HG02970 (cell line): ENCODE results near the gene DIO3.
"Not testable (repeated sequence)": the region's sequence is repeated elsewhere in the genome, so short reads cannot be mapped to it uniquely, and the experiment has no call there.

ENCODE experiments used
- ATAC-seq: cut with Tn5 transposase; IDR thresholded peaks from one replicate; pipeline ENCODE4 v1.9.1; 2021; ENCODE audit warnings: mild to moderate bottlenecking, moderate library complexity, moderate number of reproducible peaks; ENCODE audit not compliant: unreplicated experiment, low FRiP score

The DIO3 gene

DNA sequence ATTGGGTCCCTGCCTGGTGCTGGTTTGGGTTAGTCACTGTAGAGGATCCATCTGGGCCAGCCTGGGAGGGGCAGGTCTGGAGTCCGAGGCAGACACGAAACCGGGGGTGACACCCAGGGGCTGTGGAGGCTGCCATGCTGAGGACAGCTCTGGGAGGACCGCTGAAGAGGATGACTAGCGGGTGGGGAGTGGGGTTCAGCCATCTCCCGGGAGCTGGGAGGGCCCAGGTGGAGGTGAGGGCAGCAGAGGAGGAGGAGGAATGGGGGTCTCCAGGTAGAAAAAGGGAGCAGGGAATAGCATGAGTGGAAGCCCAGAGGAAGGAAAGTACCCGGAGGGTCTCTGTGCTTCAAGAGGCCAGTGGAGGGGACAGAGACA lies 4.0 kb upstream of the DIO3 start:
- ATAC-seq = no peak

DNA sequence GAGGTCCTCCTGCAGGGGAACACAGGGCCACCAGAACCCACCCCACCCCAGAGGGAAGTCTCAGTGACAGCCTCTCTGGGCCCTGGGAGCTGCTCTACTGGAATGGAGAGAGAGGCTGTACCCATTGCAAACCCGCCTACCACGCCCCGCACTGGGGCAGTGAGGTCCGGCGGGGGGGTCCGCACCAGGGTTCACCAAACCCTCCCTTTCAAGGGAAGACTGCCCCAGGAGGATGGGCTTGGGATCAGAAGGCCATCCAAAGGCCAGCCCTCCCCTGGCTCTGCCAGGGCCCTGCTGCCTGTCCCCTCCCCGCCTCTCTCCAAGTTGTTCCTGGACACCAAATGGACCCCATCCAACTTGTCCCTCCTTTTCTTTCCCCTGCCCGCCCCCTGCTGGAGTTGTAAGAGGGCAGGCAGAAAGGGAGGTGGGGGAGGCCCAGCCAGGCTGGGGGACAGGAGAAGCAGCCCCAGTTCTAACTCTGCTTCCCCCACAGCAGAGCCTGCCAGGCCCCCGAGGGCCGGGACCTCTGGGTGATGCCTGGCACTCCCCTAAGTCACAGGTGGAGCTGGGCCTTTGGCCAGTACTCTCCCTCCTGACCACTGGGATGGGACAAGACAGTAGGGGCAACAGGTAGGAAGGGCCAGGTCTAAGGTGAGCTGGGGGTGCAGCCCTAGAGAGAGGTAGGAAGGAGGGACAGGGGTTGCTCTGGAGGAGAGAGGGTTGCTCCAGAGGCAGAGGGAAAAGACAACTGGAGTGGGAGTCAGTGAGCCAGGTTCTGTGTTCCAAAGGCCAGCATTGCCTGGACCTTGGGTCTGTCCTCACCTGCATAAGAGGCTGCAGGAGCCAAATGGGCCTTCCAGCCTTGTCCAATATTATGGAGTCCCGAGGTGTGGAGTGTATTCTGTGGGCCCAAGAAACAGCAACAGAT lies 3.2 kb upstream of the DIO3 start:
- no peak for ATAC-seq

DNA sequence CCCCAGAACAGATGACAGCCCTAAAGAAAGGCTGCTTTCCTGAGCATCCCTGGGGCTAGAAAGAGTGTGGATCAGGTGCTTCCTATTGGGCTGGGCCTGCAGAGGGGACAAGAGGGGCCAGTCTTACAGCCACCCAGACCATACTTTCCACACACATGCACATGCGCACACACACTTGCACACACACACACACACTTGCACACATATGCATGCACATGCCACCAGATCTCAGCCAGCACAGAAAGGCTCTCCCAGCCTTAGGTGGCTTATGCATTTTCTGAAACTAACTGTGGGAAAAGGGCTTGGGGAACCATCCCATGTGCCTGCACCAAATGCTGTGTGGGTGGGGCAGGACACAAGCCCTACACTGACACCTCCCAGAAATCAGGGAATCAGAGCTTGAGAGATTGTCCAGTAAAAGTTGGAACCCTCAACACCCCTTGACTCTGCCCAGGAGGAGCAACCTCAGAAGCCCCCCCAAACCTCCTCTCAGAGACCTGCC lies 2.5 kb upstream of the DIO3 start:
- ATAC-seq = no peak

DNA sequence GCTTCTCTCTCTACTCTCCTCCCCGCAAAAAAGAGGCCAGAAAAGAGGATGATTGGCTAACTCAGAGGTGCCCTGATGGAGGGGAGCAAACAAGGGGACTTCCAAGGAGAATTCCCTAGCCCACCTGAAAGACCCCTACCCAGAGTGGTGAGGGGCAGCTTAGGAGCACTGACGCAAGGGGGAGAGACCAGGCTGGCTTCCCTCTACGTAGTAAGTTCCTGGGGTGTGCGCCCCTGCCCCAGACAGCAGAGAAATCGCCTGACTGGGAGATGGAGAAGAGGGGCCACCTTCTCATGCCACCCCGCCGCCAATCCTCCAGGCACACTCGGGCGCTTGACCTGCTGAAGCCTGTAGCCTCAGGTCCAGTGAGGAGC lies 2.1 kb upstream of the DIO3 start:
- ATAC-seq = no peak

DNA sequence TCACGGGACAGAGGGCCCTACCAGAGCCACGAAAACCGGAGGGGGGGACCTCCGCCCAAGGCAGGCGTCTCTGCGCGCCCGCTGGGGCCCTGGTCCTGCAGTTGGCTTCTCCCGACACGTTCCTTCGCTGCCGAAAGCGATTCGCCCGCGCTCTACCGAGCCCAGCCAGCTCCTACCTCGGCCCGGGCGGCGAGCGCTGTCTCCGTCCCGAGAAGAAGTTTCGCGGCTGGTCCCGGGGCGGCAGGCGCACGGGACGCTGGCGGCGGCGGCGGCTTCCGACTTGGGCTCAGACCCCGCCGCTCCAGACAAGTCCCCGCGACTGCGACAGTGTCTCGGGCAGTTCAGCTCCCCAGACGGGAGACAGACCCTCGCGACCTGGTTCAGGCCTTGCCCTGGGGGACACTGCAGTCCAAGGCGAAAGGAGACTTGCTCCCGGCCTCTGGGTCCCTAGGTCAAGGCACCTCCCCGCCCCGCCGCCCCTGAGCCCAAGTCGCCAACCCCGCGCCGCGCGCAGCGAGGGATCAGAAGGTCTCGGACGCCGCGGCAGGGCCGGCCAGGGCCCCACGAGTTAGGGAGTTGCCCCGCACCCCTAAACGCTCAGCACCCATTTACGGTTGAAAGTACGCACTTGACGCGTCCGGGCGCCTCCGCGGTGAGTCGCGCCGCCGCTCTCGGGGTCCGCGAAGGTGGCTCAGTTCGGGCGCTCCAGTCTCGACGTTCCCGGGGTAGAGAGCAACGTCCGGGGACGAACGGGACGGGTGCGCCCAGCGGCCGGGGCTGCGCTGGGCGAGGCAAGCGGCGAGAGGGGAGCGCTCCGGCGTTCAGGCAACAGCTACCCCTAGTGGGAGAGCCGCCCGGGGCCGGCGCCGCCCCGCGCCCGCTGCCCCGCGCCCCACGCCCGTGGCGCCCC lies 1.4 kb upstream of the DIO3 start:
- ATAC-seq = no peak

DNA sequence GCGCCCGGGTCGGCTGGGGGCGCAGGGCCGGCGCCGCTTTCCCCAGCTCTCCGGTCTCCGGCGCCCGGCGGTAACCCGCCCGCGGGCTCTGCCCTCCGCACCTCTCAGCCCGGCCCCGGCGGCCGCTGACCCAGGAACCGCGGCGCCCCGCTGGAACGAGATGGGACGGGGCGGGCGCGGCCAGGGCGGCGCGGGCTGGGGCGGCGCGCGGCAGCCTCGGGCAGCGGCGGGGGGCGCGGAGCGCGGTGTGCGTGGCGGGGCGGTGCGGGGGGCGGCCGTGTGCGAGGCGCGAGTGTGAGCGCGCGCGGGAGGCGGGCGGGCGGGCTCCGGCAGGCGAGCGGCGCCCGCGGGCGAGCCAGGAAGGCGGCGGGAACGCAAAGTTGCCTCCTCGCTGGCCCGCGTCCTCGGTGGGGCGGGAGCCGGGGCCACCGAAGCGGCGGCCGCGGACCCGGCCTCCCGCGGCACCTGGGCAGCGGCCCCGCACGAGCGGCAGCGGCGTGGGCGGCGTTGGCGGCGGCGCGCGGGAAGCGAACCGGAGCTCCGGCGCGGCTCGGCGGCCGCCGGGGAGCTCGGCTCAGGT lies 671 bp upstream of the DIO3 start:
- ATAC-seq = no peak

DNA sequence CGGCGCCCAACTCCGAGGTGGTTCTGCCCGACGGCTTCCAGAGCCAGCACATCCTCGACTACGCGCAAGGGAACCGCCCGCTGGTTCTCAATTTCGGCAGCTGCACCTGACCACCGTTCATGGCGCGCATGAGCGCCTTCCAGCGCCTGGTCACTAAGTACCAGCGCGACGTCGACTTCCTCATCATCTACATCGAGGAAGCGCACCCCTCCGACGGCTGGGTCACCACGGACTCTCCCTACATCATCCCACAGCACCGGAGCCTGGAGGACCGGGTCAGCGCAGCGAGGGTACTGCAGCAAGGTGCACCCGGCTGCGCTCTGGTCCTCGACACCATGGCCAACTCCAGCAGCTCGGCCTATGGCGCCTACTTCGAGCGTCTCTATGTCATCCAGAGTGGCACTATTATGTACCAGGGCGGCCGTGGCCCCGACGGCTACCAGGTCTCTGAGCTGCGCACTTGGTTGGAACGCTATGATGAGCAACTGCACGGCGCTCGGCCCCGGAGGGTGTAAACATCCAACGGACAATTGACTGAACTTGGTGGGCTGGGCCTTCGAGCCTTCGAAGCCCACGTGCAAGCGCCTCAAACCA lies 699 bp downstream of the DIO3 start:
- no peak for ATAC-seq

DNA sequence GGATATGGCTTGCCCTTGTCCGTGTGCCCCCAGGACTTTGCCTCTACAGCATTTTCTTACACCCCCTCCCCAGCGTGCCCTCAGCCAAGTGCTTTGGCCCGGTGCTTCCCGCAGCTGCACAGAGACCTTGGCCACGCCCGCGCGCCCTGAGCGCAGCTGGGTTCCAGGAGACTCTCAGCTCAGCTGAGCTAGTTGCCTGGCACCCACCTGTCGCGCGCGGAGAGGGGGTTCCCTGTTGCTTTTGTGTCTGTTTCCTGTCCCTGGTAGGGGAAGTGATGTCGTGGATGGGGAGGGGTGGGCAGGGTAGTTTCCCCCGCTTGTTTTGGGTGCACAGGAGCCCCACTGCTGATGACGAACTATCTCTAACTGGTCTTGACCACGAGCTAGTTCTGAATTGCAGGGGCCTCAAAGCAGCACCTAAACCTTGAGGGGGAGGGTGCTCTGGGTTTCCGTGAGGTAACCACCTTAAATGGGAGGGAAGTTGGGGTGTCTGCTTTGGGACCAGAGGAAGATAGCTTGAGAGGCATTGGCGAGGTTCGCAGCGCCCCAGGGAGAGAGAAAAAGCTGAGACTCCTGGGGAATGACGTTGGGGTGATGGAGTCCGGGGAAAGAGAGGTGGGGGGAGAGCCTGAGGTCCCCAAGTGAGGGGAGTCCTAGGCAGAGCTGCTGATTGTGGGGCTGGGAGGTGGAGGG lies 1.5 kb downstream of the DIO3 start:
- ATAC-seq = no peak

DNA sequence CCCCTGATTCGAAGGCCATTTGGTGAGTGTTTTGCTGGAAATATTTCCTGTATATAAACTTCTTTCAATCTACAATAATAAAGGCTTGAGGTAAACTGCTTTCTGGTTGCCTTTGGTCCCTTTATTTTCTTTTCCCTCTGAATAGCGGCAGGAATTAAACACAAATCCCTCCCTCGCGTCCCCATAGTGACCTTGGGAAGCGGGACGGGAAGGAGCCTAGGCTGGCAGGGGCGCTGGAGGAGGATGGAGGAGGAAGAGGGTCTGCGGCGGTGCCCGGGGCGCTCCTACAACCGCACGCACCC lies 2.0 kb downstream of the DIO3 start:
- no peak for ATAC-seq

DNA sequence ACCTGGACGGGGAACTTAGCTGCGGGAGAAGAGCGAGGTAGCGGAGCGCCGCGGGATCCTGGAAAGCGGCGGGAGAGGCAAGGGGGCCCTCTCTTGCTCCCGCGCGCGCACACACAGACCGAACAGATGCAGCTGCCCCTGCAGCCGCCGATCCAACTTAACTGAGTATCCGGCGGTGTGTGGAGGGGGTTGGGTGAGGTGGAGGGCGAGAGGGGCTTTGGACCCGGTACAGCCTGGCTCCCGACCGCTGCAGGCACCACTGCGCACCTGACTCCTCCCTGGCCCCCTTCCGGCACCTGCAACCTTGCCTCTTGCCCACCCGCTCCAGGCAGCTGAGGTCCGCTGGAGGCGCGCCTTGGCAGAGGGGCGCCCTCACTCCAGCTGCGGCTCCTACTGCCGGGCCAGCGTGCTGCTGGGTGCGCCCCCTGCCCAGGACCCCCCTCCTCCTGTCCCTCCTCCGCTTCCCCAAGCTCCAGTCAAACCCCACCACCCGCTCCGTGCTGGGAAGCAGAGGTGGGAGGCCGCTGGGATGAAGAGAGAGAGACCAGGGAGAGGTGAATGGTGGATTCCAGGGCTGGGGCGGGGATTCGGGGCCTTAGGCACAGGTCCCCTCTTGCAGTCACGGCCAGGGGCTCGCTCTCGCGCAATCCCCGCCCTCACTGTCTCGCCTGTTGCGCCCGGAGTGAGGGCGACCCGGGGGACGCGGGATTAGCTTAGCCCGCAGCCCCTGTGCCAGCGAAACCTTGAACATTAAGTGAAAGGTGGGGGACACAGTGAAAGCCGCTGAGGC lies 2.6 kb downstream of the DIO3 start:
- no peak for ATAC-seq

DNA sequence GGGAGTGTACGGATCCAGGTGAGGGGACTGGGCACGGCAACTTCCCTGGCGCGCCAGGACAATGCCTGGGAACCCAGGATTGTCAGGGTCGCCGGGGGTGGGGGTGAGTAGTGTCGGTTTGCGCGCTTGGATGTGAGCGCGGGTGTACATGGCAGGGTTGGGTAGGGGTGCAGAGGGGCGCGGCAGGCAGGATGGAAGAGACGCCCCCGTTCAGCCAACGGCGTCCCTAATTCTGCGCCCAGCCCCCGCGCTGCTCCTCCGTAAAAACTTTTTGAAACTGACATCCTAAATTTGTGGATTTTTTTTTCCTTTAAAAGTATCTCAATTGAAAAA lies 3.1 kb downstream of the DIO3 start:
- no peak for ATAC-seq

DNA sequence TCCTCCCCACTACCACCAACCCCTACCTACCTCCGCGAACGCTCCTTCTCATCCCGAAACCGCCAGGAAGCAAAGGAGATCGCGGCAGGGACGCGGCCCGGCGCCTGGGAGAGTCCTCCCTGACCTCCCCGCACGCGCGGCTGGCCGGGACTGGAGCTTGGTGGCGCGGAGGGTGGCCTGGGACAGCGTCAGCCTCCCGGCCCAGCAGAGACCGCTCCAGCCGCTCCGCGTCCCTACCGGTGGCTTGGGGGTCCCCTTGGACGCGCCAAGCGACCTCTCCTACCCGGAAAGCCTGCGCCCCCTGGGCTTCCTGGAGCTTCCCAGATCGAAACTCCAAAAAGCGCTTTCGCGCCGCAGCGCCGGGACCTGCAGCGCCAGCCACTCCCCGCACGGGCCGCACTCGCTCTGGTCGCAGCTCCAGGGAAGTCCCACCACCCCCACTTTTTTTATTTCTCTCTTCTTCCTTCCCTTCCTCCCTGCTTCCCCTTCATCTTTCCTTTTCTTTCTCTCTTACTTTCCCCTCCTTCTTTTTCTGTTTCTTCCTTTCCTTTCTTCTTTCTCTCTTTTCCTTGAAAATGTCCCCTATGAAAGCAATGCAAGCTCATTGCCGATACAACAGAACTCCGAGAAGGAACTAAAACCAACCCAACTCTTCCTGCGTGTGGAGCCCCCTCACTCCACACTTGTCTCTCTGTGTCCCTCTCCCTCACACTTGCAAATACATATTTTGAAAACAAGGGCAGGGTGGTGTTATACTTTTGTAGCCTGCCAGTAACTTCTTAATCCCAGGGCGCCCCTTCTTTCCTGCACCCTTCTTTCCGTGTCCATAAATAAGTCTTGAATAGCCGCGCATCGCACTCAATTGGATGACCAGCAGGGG lies 3.8 kb downstream of the DIO3 start:
- no peak for ATAC-seq

DNA sequence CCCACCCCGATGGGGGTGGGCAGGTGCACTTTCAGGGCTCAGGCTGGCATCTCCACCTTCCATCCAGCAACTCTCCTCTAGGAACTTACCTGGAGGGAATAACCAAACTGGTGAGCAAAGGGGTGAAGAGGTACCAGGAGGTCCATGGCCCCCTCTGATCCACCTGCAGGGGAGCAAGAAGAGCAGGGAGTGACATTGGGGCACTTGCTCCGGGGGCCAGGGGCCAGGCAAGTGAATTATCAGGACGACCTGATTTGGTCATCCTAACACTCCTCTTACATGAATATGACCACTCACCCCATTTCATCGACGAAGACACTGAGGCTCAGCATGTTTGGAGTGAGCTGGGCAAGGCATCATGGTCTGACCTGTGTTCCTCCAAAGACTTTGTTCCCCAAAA lies 6.0 kb downstream of the DIO3 start:
- no peak for ATAC-seq

DNA sequence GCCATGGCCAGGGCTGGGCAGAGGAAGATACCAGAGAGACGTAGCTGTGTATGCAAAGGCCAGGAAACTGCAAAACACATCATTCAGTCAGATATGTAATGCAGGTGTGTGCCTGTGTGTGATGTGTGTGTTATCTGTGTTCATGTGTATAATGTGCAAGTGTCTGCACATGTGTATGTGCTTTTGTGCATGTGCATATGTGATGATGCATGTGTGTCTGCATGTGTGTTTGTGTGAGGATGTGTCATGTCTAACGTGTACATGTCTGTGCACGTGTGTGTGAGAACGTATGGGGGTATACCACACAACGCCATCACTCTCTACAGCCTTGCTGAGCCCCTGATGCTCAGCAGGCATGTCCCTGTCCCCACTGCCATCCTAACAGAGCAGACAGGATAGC lies 9.7 kb downstream of the DIO3 start:
- ATAC-seq = no peak

DNA sequence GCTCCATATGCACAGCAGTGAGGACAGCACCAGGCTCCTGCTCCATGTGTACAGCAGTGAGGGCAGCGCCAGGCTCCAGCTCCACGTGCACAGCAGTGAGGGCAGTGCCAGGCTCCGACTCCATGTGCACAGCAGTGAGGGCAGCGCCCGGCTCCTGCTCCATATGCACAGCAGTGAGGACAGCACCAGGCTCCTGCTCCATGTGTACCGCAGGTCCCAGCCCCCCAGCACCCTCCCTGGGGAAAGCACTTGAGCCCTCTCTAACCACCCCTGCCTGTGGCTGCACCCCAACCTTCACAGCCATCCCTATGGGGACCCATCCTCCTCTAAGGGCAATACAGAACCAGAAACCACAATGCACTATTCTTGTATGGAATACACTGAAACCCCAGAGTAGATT lies 11.2 kb downstream of the DIO3 start:
- ATAC-seq = not testable (repeated sequence)

DNA sequence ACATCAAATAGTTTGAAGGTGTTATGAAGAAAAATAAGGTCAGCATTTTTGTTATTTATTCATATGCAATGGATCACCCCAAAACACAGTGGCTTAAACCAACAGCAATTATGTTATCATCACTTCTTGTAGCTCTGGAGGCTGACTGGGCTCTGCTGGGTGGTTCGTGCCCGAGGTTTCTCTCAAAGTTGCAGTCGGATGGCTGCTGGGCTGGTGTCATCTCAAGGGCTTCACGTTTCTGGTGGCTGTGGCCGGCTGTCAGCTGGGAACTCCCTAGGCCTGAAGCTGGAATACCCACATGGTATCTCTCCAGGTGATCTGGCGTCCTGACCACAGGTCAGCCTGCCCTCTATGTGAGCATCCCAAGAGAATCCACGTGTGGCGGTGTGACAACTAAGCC lies 12.0 kb downstream of the DIO3 start:
- ATAC-seq = no peak

DNA sequence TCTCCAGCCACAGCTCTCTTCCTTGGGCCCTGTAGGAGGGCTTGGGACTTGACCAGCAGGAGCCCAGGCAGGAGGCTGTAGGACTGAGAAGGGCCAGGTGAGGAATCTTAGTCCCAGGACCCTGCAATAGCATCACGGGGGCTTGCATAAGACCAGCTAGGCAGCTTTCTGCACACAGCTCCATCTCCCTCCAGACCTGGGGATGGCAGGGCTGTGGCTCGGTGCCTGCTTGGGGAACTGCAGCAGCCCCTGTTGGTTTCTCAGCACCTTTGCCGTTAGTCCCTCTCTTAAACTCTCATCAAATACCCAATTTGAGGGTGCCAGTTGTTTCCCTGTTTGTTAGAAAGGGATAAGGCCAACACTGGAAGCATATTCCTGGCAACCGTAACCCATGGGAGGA lies 14.3 kb downstream of the DIO3 start:
- no peak for ATAC-seq

DNA sequence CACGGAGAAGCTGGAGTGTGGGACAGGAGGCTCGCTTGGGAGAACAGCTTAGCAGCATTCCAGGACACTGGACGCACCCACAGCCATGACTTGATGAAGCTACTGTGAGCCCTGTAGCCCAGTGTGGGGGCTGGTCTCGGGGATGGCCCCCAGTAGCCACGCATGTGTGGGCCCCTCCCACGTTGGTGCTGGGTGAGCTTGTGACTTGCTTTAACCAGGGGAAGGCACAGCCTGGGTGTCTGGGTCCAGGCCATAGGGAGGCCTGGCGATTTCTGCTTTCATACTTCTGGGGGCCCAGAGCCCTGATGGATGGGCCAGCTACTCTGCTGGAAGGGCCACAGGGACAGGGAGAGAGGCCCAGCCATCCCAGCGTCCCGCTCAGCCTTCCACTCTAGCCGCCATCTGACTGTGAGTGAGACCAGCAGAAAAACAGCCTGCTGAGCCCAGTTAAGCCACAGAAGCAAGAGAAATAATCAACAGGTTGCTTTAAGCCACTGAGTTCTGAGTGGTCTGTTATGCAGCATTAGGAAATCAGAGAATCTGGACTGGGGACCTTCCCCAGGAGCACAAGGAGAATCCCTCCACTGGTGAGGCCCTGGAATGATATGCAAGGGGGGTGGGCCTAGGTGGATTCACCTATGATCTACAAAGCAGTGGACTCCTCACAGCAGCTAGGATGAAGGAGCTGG lies 16.1 kb downstream of the DIO3 start:
- ATAC-seq = no peak
